ENCODE results near the gene BNIP5.

BNIP5 gene

GRCh38 chr6:36286858-36287257, 49.8 kb downstream of the BNIP5 start (continued):
- TF ChIP-seq, protein P1, sequence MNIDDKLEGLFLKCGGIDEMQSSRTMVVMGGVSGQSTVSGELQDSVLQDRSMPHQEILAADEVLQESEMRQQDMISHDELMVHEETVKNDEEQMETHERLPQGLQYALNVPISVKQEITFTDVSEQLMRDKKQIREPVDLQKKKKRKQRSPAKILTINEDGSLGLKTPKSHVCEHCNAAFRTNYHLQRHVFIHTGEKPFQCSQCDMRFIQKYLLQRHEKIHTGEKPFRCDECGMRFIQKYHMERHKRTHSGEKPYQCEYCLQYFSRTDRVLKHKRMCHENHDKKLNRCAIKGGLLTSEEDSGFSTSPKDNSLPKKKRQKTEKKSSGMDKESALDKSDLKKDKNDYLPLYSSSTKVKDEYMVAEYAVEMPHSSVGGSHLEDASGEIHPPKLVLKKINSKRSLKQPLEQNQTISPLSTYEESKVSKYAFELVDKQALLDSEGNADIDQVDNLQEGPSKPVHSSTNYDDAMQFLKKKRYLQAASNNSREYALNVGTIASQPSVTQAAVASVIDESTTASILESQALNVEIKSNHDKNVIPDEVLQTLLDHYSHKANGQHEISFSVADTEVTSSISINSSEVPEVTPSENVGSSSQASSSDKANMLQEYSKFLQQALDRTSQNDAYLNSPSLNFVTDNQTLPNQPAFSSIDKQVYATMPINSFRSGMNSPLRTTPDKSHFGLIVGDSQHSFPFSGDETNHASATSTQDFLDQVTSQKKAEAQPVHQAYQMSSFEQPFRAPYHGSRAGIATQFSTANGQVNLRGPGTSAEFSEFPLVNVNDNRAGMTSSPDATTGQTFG (tag by site-specific recombination; IDR thresholded peaks at IDR 0.05; ENCODE audit: borderline replicate concordance): no peak
- TF ChIP-seq, protein P2, sequence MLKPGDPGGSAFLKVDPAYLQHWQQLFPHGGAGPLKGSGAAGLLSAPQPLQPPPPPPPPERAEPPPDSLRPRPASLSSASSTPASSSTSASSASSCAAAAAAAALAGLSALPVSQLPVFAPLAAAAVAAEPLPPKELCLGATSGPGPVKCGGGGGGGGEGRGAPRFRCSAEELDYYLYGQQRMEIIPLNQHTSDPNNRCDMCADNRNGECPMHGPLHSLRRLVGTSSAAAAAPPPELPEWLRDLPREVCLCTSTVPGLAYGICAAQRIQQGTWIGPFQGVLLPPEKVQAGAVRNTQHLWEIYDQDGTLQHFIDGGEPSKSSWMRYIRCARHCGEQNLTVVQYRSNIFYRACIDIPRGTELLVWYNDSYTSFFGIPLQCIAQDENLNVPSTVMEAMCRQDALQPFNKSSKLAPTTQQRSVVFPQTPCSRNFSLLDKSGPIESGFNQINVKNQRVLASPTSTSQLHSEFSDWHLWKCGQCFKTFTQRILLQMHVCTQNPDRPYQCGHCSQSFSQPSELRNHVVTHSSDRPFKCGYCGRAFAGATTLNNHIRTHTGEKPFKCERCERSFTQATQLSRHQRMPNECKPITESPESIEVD (tag by site-specific recombination; IDR thresholded peaks at IDR 0.05): peak; percentile 42; the same call in 1 of the 2 replicates
- no peak for TF ChIP-seq ZNF19 (tag by site-specific recombination; IDR thresholded peaks at IDR 0.05; ENCODE audit: low read depth)
- no peak for TF ChIP-seq ZNF350 (tag by site-specific recombination; IDR thresholded peaks at IDR 0.05)
- TF ChIP-seq ZNF521 (tag by site-specific recombination; IDR thresholded peaks at IDR 0.05): no peak
- TF ChIP-seq, protein P3, sequence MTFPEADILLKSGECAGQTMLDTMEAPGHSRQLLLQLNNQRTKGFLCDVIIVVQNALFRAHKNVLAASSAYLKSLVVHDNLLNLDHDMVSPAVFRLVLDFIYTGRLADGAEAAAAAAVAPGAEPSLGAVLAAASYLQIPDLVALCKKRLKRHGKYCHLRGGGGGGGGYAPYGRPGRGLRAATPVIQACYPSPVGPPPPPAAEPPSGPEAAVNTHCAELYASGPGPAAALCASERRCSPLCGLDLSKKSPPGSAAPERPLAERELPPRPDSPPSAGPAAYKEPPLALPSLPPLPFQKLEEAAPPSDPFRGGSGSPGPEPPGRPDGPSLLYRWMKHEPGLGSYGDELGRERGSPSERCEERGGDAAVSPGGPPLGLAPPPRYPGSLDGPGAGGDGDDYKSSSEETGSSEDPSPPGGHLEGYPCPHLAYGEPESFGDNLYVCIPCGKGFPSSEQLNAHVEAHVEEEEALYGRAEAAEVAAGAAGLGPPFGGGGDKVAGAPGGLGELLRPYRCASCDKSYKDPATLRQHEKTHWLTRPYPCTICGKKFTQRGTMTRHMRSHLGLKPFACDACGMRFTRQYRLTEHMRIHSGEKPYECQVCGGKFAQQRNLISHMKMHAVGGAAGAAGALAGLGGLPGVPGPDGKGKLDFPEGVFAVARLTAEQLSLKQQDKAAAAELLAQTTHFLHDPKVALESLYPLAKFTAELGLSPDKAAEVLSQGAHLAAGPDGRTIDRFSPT (tag by site-specific recombination; IDR thresholded peaks at IDR 0.05): no peak
- no peak for TF ChIP-seq ZNF157 (tag by site-specific recombination; IDR thresholded peaks at IDR 0.05)
- TF ChIP-seq PRDM4 (tag by site-specific recombination; IDR thresholded peaks at IDR 0.05): peak; percentile 77
- no peak for TF ChIP-seq ZNF248 (tag by site-specific recombination; IDR thresholded peaks at IDR 0.05)
- no peak for TF ChIP-seq ZNF223 (tag by site-specific recombination; IDR thresholded peaks at IDR 0.05)
- peak; percentile 52; the same call in 1 of the 2 replicates for TF ChIP-seq ZNF423 (tag by site-specific recombination; IDR thresholded peaks at IDR 0.05)
- TF ChIP-seq MYNN (tag by site-specific recombination; IDR thresholded peaks at IDR 0.05; ENCODE audit: borderline replicate concordance): no peak
- TF ChIP-seq ZNF112 (tag by site-specific recombination; IDR thresholded peaks at IDR 0.05): no peak
- TF ChIP-seq ZNF514 (tag by site-specific recombination; IDR thresholded peaks at IDR 0.05): no peak
- TF ChIP-seq YY2 (tag by site-specific recombination; IDR thresholded peaks at IDR 0.05): peak; percentile 52; the same call in 1 of the 2 replicates
- TF ChIP-seq ZNF621 (tag by site-specific recombination; IDR thresholded peaks at IDR 0.05): no peak
- peak; percentile 91 for TF ChIP-seq ZNF843 (tag by site-specific recombination; IDR thresholded peaks at IDR 0.05)
- TF ChIP-seq, protein P4, sequence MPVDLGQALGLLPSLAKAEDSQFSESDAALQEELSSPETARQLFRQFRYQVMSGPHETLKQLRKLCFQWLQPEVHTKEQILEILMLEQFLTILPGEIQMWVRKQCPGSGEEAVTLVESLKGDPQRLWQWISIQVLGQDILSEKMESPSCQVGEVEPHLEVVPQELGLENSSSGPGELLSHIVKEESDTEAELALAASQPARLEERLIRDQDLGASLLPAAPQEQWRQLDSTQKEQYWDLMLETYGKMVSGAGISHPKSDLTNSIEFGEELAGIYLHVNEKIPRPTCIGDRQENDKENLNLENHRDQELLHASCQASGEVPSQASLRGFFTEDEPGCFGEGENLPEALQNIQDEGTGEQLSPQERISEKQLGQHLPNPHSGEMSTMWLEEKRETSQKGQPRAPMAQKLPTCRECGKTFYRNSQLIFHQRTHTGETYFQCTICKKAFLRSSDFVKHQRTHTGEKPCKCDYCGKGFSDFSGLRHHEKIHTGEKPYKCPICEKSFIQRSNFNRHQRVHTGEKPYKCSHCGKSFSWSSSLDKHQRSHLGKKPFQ (tag by site-specific recombination; IDR thresholded peaks at IDR 0.05): peak; percentile 61
- TF ChIP-seq, protein P5, sequence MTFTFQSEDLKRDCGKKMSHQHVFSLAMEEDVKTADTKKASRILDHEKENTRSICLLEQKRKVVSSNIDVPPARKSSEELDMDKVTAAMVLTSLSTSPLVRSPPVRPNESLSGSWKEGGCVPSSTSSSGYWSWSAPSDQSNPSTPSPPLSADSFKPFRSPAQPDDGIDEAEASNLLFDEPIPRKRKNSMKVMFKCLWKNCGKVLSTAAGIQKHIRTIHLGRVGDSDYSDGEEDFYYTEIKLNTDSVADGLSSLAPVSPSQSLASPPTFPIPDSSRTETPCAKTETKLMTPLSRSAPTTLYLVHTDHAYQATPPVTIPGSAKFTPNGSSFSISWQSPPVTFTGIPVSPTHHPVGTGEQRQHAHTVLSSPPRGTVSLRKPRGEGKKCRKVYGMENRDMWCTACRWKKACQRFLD (tag by site-specific recombination; IDR thresholded peaks at IDR 0.05): no peak
- TF ChIP-seq ZSCAN23 (tag by site-specific recombination; IDR thresholded peaks at IDR 0.05): no peak
- TF ChIP-seq ZSCAN30 (tag by site-specific recombination; IDR thresholded peaks at IDR 0.05): no peak
- TF ChIP-seq ZNF146 (tag by site-specific recombination; IDR thresholded peaks at IDR 0.05): no peak
- no peak for TF ChIP-seq ZNF433 (tag by site-specific recombination; IDR thresholded peaks at IDR 0.05; ENCODE audit: low read depth)
- TF ChIP-seq ZNF548 (tag by site-specific recombination; IDR thresholded peaks at IDR 0.05): no peak
- TF ChIP-seq ZNF48 (tag by site-specific recombination; IDR thresholded peaks at IDR 0.05): no peak
- no peak for TF ChIP-seq BCL11B (tag by site-specific recombination; IDR thresholded peaks at IDR 0.05; ENCODE audit: low read depth)
- TF ChIP-seq ZNF529 (tag by site-specific recombination; IDR thresholded peaks at IDR 0.05; ENCODE audit: insufficient replicate concordance): no peak
- no peak for TF ChIP-seq ZNF747 (tag by site-specific recombination; IDR thresholded peaks at IDR 0.05)
